CMK (cell line): ENCODE results near the gene CD164.

Experiments
- DNase-seq: peaks from one replicate; pipeline ENCODE4 v3.0.0-alpha.2; 2010; ENCODE audit warnings: low read depth

Gene CD164

DNA sequence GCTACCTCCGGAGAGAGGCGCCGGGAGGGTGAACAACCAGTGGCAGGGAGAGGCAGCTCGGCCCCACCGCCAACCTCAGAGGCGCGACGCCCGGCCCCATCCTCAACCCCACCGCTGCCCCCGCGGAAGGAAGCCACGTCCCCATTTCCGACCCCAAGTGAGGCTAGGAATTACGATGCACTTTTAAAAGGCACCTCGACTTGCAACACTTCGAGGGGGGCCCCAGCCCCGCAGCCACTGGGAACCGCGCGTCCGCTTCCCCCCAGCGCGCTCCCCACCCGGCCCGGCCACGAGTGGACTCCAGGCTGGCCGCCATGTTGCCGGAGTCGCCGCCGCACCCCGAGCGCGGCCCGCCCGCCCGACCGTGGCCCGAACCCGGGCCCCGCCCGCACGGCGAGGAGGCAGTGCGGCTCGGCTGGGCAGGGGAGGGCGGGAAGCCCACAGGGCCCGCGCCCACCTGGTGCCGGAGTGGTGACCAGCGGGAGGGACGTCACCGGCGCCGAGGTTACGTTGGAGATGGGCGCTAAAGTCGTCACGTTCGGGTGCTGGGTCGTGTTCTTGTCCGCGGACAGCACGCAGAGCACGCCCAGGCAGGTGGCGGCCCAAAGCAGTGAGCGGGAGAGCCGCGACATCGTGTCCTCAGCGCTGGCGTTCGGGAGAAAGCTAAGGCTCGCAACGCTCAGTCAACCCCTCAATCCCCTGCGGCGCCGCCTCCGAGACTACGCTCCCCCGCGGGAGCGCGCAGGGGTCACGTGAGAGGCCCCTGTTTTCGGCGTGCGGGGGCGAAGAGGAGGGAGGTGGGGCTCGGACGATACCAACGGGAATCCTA is at the start of gene CD164:
Gene CD164, minus strand, starts transcription at position 721 of the 829 bp plus-strand sequence. Its CDS starts 89 bp downstream, at position 632.
- peak; percentile 95 for DNase-seq

DNA sequence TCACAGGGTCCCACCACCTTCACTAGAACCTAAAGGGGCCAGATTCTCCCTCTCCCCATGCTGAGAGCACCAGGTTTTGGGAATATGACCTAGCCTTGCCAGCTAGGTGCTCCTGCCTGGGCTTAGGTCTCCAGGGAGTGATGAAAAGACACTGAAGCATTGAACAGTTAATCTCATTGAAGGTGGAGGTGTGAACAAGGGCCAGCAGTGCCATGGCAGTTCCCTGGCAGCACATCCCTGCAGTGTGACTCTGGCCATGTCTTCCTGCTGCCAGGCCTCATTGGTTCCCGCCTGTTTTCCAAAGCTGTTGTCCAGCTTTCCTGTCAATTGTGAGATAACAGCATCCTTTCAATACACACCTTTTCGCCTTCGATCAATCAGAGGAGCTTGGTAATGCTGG is 47.2 kb upstream of the CD164 start:
- DNase-seq: no peak

GRCh38 chr6:109428889-109429477 is 46.7 kb upstream of the CD164 start:
- DNase-seq: no peak

GRCh38 chr6:109424946-109425345 is 42.7 kb upstream of the CD164 start:
- no peak for DNase-seq

GRCh38 chr6:109421184-109421583 is 38.9 kb upstream of the CD164 start:
- no peak for DNase-seq

GRCh38 chr6:109420751-109421150 is 38.5 kb upstream of the CD164 start:
- DNase-seq: no peak

DNA sequence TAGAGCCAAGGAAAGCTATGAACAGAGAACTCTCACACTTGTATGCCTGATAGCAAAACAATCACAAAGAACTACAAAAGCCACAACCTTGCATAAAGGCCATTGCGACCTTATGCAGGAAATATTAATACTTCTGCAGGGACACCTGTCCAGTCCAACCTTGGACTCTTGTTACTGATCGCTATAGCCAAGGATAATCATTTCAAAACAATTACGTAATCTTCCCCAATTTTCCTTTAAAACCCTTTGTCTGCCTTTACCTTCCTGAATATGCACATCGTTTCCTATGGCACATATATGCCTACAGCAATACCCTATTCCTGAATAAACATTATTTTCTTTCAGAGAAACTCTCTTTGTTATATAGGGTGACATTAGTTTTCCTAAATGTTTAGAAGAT is 35.4 kb upstream of the CD164 start:
- DNase-seq: no peak

- no peak for DNase-seq
These were observed 28.8 kb upstream of the CD164 start for GRCh38 chr6:109411034-109411433.

- no peak for DNase-seq
These were observed 23.9 kb upstream of the CD164 start for GRCh38 chr6:109406196-109406595.

GRCh38 chr6:109397020-109397419 is 14.8 kb upstream of the CD164 start:
- no peak for DNase-seq

GRCh38 chr6:109396046-109396718 is 13.9 kb upstream of the CD164 start:
- no peak for DNase-seq

DNA sequence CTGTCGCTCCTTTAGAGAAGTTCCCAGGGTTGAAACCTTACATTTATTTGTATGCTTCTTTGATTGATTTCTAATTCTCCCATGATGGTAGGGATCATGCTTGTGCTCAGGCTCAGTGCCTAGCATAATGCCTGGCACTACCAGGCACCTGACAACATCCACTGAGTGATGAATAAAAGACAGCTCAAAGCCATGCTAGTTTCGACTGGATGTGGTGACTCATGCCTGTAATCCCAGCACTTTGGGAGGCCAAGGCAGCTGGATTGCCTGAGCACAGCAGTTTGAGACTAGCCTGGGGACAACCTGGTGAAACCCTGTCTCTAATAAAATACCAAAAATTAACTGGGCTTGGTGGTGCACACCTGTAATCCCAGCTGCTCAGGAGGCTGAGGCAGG is 11.6 kb upstream of the CD164 start:
- DNase-seq: no peak

- no peak for DNase-seq
These were observed 11.1 kb upstream of the CD164 start for GRCh38 chr6:109393157-109393885.

DNA sequence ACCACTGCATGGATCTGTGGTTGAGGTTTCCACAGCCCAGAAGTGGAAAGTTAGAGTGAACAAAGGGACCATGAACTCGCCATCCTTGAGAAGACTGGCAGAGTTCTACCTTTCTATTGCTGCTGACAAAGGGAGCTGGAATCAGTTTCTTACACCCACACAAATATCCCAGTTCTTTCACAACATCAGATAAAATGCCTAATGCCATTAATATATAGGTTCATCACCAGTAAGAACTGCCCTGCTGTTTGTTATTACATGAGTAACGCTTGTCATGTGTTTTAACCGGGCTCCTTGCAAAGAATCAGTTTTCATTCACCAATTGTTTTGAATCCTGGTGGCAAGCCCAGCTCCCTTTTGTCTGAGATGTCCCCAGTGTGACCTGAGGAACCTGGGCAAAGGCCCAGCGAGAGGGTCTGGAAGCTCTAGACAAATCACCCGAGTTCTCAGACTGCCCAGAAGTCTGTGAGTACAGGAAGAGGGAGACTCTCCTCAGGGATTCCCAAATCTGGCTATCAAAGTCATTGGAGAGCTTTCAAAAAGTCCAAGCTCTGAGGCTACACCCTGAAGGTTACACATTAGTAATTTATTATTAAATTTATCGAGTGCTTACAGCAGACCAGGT is 7.5 kb upstream of the CD164 start:
- no peak for DNase-seq

GRCh38 chr6:109388265-109388664 is 6.0 kb upstream of the CD164 start:
- DNase-seq: no peak

GRCh38 chr6:109383438-109383940 is 1.2 kb upstream of the CD164 start:
- no peak for DNase-seq

DNA sequence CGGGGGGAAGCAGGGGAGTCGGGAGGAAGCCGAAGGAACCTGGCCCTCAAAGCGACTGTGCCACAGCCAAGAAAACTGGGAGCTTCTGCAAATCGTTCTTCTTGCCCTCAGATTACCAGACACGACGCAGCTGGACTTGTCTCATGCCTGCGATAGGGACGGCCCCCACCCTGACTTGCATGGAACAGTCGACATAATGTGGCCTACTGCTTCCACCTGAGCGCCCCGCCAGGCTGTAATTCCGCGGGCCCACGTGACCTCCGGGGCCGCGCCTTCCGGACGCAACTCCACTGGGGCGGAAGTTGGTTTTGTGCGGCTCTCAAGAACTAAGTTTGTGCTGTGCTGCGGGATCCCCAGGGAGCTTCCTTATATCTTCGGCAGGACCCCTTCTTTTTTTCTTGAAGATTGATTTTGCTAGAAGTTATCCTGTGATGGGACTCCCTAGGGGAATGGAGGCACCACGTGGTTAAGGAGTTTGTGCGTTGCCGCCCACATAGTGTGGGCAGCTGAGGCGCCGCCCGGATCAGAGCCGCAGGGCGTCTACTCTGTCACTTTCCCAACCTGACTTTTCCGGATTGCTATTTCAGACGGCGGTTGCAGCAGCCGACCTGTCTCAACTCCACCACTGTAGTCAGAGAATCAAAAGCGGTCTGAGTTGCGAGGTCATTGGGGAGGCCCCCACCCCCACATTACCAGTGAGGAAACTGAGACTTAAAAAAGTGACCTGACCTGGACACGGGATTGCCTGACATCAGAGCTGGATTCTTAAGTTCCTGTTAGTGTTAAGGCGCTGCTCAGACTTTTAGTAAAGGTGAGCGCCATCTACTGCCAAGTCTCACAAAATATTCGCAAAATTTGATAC is 540 bp upstream of the CD164 start:
- DNase-seq: peak; percentile 92

DNA sequence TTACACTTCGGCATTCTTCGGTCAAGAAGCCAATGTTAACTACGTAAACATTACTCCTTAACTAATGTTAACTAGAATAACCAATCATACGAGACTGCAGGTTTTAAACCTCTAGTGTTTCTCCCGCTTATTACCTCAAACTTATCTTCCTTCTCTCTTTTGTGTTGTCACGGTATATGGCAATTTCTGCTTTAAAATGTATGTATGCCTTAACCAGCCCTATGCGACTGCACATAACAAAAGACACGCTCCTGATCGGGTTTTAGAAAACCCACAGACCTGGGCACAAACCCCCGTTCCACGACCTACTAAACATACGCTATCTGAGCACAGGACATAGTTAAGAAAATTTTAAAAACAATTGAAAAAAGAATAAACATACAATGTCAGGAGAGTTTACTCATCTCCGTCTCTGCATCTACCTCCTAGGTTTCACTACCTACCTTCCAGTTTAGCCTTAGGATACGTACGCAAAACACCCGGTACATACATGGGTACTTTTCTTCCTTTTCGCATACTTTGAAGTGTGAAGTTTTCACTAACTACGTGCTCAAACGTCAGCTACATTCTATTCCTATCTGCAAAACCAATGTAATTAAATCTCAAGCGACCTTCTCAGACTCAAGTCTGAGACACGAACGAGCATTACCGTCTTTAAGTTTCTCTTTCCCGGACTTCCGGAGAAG is 1.1 kb downstream of the CD164 start:
- DNase-seq: no peak

GRCh38 chr6:109379711-109380110 is 2.6 kb downstream of the CD164 start:
- no peak for DNase-seq

DNA sequence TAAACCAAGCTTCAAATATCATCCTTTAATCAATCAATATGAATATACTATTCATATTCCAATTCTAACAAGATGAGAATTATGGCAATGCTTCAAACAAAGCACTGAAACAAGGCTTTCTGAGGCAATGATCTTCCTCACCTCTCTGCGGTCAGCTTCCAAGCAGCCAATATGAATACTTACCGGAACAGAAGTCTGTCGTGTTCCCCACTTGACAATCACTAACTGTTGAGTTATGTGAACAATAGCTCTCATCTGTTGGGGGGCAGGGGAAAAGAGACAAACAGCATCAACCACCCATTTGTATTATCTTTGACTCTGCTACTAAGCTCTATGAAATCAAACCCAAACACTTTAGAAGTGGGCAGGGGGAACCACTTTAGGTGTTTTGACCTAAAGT is 4.5 kb downstream of the CD164 start:
- DNase-seq: no peak
